Caco-2 (cell line): ENCODE results near the gene MAP2K5. TPM values are rescaled to one million over a fixed set of nuclear protein-coding genes. Genes with fewer than 3 reads are reported as not detected.

Source experiments
- BruUV-seq: library from RNA; stranded (reverse); fragments of 400-500 nt; replicated peaks from 2 replicates; lab custom pipeline; 2021; lab: Mats Ljungman, UMichigan
- CTCF ChIA-PET: fragments of 300-600 bp; sonication (Branson Sonifier 250); formaldehyde crosslinking; loops from one replicate; lab custom pipeline; 2022; ENCODE audit warnings: antibody characterized with exemption; lab: Charles Lee
- POLR2A ChIA-PET: fragments of 300-600 bp; sonication (Branson Sonifier 250); formaldehyde crosslinking; loops from one replicate; lab custom pipeline; 2022; ENCODE audit warnings: antibody characterized with exemption; lab: Charles Lee
- DNase-seq, 2 experiments: peaks; one replicate each; pipeline versions ENCODE4 v3.0.0 to v3.0.0-alpha.2; 2020 to 2022
- H3K27me3 ChIP-seq: replicated peaks from 2 replicates; pipeline ENCODE4 v1.6.0; 2011; ENCODE audit warnings: low read length; ENCODE audit not compliant: control insufficient read depth, insufficient read depth
- H3K36me3 ChIP-seq: 2 replicates; pipeline ENCODE4 v1.5.1; 2011; ENCODE audit warnings: low read length; ENCODE audit not compliant: control insufficient read depth, insufficient read depth
- H3K4me1 ChIP-seq: fragments of 250-450 bp; sonication (Bioruptor Pico); 2 replicates; pipeline ENCODE4 v1.5.1; 2020; ENCODE audit warnings: mild to moderate bottlenecking
- H3K4me3 ChIP-seq: 2 replicates; pipeline ENCODE4 v1.5.1; 2011; ENCODE audit warnings: low read depth, mild to moderate bottlenecking, control low read depth, low read length
- H3K9me3 ChIP-seq: fragments of 250-450 bp; sonication (Bioruptor Pico); 2 replicates; pipeline ENCODE4 v1.5.1; 2020; ENCODE audit warnings: mild to moderate bottlenecking, moderate library complexity
- H3K27ac Mint-ChIP-seq: one replicate; pipeline ENCODE4 v1.8.0; 2022; ENCODE audit warnings: mixed read lengths; ENCODE audit not compliant: unreplicated experiment
- H3K27me3 Mint-ChIP-seq: one replicate; pipeline ENCODE4 v1.8.0; 2022; ENCODE audit warnings: mixed read lengths; ENCODE audit not compliant: insufficient read depth, unreplicated experiment
- H3K36me3 Mint-ChIP-seq: one replicate; pipeline ENCODE4 v1.8.0; 2022; ENCODE audit warnings: mild to moderate bottlenecking, mixed read lengths; ENCODE audit not compliant: insufficient read depth, unreplicated experiment
- H3K4me1 Mint-ChIP-seq: one replicate; pipeline ENCODE4 v1.8.0; 2022; ENCODE audit warnings: low read depth, mixed read lengths; ENCODE audit not compliant: unreplicated experiment
- H3K4me3 Mint-ChIP-seq: one replicate; pipeline ENCODE4 v1.8.0; 2022; ENCODE audit warnings: mild to moderate bottlenecking, moderate library complexity, mixed read lengths; ENCODE audit not compliant: unreplicated experiment
- H3K9me3 Mint-ChIP-seq: one replicate; pipeline ENCODE4 v1.8.0; 2022; ENCODE audit warnings: mixed read lengths; ENCODE audit not compliant: unreplicated experiment
- intact Hi-C: fragments of 100-400 bp; cut with micrococcal nuclease; formaldehyde crosslinking; loops from one replicate; pipeline ENCODE4 v1.10.0; 2022; ENCODE audit not compliant: unreplicated experiment
- total RNA-seq: library from RNA; stranded (reverse); gene quantifications from 2 replicates; pipeline ENCODE4 v1.2.3, GENCODE V29; 2022
- TF ChIP-seq, protein P1 (sequence below), 2 experiments: fragments of 200-600 bp in 1 of 2; IDR thresholded peaks; 1 replicate in 1 of 2; 2 replicates in 1 of 2; pipeline versions ENCODE4 v1.5.1 to v1.8.0; 2011 to 2022; ENCODE audit warnings: antibody characterized with exemption in 1 of 2, control low read depth in 1 of 2, inconsistent platforms in 1 of 2, low read depth in 1 of 2, low read length in 1 of 2, mild to moderate bottlenecking in 1 of 2, moderate library complexity in 1 of 2; ENCODE audit not compliant: insufficient read depth in 1 of 2, severe bottlenecking in 1 of 2, unreplicated experiment in 1 of 2

The MAP2K5 gene
- total RNA-seq, 1 experiment from 2014 or later, result 12.2 TPM

DNA sequence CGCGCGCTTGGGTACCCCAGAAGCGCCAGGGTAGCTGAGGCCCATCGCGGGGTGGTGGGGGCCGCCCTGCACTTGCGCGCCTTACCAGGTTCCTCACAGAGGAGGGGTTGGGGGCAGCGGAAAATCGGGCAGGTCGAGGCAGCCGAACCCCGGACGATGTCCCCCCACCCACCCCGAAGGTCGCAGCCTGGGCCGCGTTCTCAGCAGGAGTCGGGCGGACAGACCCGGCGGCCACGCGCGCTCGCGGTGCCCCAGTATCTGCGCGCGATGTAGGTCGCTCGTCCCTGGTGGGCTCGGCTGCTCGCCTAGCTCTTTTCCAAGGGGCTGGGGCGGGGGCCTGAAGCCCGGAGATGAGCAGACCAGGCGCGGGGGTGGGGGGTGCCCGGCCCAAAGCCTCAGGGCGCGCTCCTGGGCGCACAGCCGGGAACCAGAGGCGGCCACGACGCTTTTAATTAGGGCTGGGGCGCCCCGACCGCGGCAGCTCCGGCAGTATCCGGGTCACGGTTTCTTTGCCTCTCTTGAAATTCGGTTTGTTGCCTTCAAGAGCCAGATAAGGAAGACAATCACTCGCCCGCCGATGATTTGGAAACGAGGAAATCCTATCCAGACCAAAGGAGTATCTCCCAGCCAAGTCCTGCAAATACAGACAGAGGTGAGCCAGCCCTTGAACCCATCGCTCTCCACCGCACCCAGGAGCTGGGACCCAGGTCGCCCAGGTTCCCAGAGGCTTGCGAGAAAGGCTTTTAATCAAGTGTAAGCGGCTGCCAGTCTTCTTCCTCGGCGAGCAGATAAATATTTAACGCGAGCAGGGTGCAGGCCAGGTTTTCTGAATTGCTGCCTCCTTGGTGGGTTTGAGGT, 287.4 kb downstream of the MAP2K5 start:
- Histone ChIP-seq H3K4me1 (no peaks in the 10 kb centered on the region), H3K4me3 (no peak overlapping the region), H3K27me3 (no peaks in the 10 kb centered on the region), H3K36me3 (no peaks in the 10 kb centered on the region), H3K9me3 (no peaks in the 10 kb centered on the region)
- no peak overlapping the region for H3K4me3 Mint-ChIP-seq
- no peak for DNase-seq
- TF ChIP-seq, protein P1, sequence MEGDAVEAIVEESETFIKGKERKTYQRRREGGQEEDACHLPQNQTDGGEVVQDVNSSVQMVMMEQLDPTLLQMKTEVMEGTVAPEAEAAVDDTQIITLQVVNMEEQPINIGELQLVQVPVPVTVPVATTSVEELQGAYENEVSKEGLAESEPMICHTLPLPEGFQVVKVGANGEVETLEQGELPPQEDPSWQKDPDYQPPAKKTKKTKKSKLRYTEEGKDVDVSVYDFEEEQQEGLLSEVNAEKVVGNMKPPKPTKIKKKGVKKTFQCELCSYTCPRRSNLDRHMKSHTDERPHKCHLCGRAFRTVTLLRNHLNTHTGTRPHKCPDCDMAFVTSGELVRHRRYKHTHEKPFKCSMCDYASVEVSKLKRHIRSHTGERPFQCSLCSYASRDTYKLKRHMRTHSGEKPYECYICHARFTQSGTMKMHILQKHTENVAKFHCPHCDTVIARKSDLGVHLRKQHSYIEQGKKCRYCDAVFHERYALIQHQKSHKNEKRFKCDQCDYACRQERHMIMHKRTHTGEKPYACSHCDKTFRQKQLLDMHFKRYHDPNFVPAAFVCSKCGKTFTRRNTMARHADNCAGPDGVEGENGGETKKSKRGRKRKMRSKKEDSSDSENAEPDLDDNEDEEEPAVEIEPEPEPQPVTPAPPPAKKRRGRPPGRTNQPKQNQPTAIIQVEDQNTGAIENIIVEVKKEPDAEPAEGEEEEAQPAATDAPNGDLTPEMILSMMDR (IDR thresholded peaks at IDR 0.05; ENCODE audit: insufficient read depth in 1 of 2, low read depth in 1 of 2, low read length in 1 of 2, severe bottlenecking in 1 of 2, unreplicated experiment in 1 of 2), result no peak
- H3K27ac Mint-ChIP-seq, result no peak overlapping the region
- ChIA-PET POLR2A (no interaction called here), CTCF (interaction anchor here (0.6 kb wide), 1 partner anchor 386 kb away, joined by 3 read pairs; no protein-coding TSS in a partner anchor)
- intact Hi-C loops, result loop anchor here (10.0 kb wide), 1 partner anchor 445 kb away; no protein-coding TSS in a partner anchor
- peaks cover 4% of the 10 kb centered on the region for H3K27me3 Mint-ChIP-seq
- BruUV-seq, result no TSS peak
- no peaks in the 10 kb centered on the region for H3K4me1 Mint-ChIP-seq
- H3K9me3 Mint-ChIP-seq, result no peaks in the 10 kb centered on the region
- no peaks in the 10 kb centered on the region for H3K36me3 Mint-ChIP-seq

DNA sequence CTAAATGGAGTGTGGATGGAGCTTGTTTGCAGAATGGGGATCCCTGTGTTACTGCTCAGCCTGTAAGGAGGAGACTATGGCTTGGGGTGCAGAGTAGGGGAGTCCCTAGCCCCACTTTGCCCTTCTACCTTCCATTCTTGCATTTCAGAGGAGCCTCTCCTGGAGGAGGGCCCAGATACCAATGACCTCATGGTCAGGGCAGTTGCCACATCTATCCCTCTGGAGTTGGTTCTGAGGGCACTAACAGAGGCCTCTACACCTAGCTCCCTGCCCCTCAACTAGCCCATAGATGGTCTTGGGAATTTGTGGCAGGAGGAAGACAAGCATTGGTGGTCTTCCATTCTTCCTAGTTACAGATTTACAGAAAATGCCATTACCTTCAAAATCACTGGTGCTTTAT, 288.9 kb downstream of the MAP2K5 start:
- no peak for DNase-seq
- no peaks in the 10 kb centered on the region for H3K36me3 ChIP-seq
- no peaks in the 10 kb centered on the region for H3K4me1 Mint-ChIP-seq
- BruUV-seq, result no TSS peak
- no peaks in the 10 kb centered on the region for H3K36me3 Mint-ChIP-seq
- intact Hi-C loops, result loop anchor here (10.0 kb wide), 1 partner anchor 447 kb away; no protein-coding TSS in a partner anchor
- POLR2A ChIA-PET, result no interaction called here
- no peaks in the 10 kb centered on the region for H3K4me1 ChIP-seq
- no peaks in the 10 kb centered on the region for H3K27me3 Mint-ChIP-seq
- no peak overlapping the region for H3K4me3 Mint-ChIP-seq
- TF ChIP-seq, protein P1 (IDR thresholded peaks at IDR 0.05; ENCODE audit: insufficient read depth in 1 of 2, low read depth in 1 of 2, low read length in 1 of 2, severe bottlenecking in 1 of 2, unreplicated experiment in 1 of 2), result no peak
- no peaks in the 10 kb centered on the region for H3K27me3 ChIP-seq
- no peak overlapping the region for H3K4me3 ChIP-seq
- H3K27ac Mint-ChIP-seq, result no peak overlapping the region
- H3K9me3 Mint-ChIP-seq, result no peaks in the 10 kb centered on the region
- CTCF ChIA-PET, result interaction anchor here (0.6 to 1.0 kb wide), 2 partner anchors 16 to 96 kb away, joined by 3 to 6 read pairs; no protein-coding TSS in a partner anchor
- H3K9me3 ChIP-seq, result no peaks in the 10 kb centered on the region

DNA sequence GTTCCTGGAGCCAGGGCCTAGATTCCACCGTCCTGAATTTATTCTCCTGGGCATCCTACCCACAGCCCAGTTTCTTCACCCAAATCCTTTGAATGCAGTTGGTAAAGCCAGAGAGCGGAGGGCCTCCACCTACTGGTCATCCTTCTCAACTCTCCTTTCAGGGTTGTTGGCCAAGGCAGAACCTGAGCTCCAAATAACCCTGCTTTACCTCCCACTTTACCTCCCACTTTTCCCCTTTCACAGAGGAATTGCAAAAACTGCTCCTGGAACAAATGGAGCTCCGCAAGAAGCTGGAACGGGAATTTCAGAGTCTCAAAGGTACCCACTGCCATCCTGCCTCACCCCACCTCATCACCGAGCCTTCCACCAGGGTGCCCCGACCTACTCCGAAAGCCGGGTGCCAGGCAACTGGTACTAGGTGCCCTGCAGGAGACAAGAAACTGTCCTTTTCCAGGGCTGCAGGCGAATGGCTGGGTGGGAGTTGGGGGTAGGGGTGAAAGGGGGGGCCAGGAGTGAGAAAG, 289.6 kb downstream of the MAP2K5 start:
- Mint-ChIP-seq H3K4me3 (no peak overlapping the region), H3K9me3 (no peaks in the 10 kb centered on the region), H3K4me1 (no peaks in the 10 kb centered on the region), H3K27me3 (no peaks in the 10 kb centered on the region), H3K27ac (no peak overlapping the region), H3K36me3 (no peaks in the 10 kb centered on the region)
- POLR2A ChIA-PET, result no interaction called here
- H3K36me3 ChIP-seq, result no peaks in the 10 kb centered on the region
- no peak overlapping the region for H3K4me3 ChIP-seq
- DNase-seq, result no peak
- H3K9me3 ChIP-seq, result no peaks in the 10 kb centered on the region
- no peaks in the 10 kb centered on the region for H3K27me3 ChIP-seq
- CTCF ChIA-PET, result interaction anchor here (0.5 to 1.0 kb wide), 5 partner anchors 17 to 682 kb away, joined by 3 to 8 read pairs (median 6); no protein-coding TSS in a partner anchor
- no peaks in the 10 kb centered on the region for H3K4me1 ChIP-seq
- no TSS peak for BruUV-seq
- TF ChIP-seq, protein P1 (IDR thresholded peaks at IDR 0.05; ENCODE audit: insufficient read depth in 1 of 2, low read depth in 1 of 2, low read length in 1 of 2, severe bottlenecking in 1 of 2, unreplicated experiment in 1 of 2), result peak; percentile 20 to 45
- intact Hi-C loops, result loop anchor here (10.0 kb wide), 1 partner anchor 447 kb away; no protein-coding TSS in a partner anchor
